Stimulated activated CD4-positive, alpha-beta T cell treated with anti-CD3 and anti-CD28 coated beads, Interleukin-1b, Interleukin-23, amount 100 ng/mL, for 4 hours (primary cell): Measurements from ENCODE around the gene KCTD16.

Experiments
- DNase-seq, 2 donors: peaks; one replicate each; pipeline ENCODE4 v3.0.0-alpha.2; 2020; ENCODE audit warnings: low read depth in 2 of 2

KCTD16 gene

GRCh38 chr5:144531188-144531587 is 360.5 kb downstream of the KCTD16 start:
- no peak for DNase-seq
